ENCODE data around the gene WDR37. TPM values are rescaled to one million over a fixed set of nuclear protein-coding genes. Genes with fewer than 3 reads are reported as not detected.
"Not testable (repeated sequence)": the region's sequence is repeated elsewhere in the genome, so short reads cannot be mapped to it uniquely, and the experiment has no call there.

Gene WDR37
- polyA plus RNA-seq, 3 donors: 7.1 to 33.6 (median 8.6) TPM

DNA sequence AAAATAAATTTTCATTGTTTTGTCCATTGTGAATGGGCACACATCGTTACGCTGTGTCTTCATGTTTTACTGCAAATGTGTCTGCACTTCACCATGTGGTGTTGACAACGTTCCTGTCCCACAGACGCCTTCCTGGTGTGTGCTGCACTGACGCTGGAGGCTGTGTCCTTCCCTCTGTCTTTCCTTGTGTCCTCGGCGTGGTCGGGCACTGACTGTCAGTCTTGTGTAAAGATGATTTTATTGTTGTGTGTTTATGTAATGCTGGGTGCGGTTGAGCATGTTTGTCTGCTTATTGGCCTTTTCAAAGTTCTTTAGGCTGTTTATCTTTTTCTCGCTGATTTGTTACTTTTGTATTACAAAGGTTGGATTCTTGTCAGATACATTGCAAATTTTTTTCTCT lies 48.6 kb upstream of the WDR37 start:
- Histone ChIP-seq H3K36me3 (replicated peaks in 1 of 2; ENCODE audit: control insufficient read depth in 1 of 2, insufficient read depth in 2 of 2, low read length in 2 of 2) (peaks cover 97 to 100% of the 10 kb centered on the region in 2 donors), H3K4me1 (ENCODE audit: control insufficient read depth in 1 of 2, insufficient read depth in 2 of 2, low read length in 2 of 2) (no peaks in the 10 kb centered on the region), H3K9me3 (replicated peaks in 1 of 2; ENCODE audit: control insufficient read depth in 1 of 2, insufficient read depth in 1 of 2, low read length in 2 of 2) (peaks cover 0 to under 1% of the 10 kb centered on the region in 2 donors), H3K27me3 (ENCODE audit: control insufficient read depth in 2 of 2, insufficient read depth in 2 of 2, low read length in 2 of 2) (no peaks in the 10 kb centered on the region), H3K9ac (ENCODE audit: insufficient read depth, low read length, poor library complexity, severe bottlenecking) (no peak overlapping the region), H4K20me1 (ENCODE audit: insufficient read depth, low read length) (peaks cover 16% of the 10 kb centered on the region), H3K4me3 (replicated peaks in 1 of 3; ENCODE audit: low read depth in 2 of 3, low read length in 3 of 3) (no peak overlapping the region), H3K79me2 (ENCODE audit: insufficient read depth, low read length) (peaks cover 8% of the 10 kb centered on the region), H3K27ac (ENCODE audit: low read depth in 1 of 2, low read length in 2 of 2) (no peak overlapping the region), H2AFZ (ENCODE audit: insufficient read depth, low read depth, low read length, poor library complexity, severe bottlenecking) (no peak overlapping the region), H3K4me2 (replicated peaks; ENCODE audit: extremely low read depth, low read length, poor library complexity, severe bottlenecking) (no peak overlapping the region)
- intact Hi-C loops (cut with micrococcal nuclease): no loop called here
- TF ChIP-seq, protein P1, sequence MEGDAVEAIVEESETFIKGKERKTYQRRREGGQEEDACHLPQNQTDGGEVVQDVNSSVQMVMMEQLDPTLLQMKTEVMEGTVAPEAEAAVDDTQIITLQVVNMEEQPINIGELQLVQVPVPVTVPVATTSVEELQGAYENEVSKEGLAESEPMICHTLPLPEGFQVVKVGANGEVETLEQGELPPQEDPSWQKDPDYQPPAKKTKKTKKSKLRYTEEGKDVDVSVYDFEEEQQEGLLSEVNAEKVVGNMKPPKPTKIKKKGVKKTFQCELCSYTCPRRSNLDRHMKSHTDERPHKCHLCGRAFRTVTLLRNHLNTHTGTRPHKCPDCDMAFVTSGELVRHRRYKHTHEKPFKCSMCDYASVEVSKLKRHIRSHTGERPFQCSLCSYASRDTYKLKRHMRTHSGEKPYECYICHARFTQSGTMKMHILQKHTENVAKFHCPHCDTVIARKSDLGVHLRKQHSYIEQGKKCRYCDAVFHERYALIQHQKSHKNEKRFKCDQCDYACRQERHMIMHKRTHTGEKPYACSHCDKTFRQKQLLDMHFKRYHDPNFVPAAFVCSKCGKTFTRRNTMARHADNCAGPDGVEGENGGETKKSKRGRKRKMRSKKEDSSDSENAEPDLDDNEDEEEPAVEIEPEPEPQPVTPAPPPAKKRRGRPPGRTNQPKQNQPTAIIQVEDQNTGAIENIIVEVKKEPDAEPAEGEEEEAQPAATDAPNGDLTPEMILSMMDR (IDR thresholded peaks at IDR 0.05): no peak
- Mint-ChIP-seq H3K4me3 (no peak overlapping the region), H3K27ac (peak overlapping the region in 1 of 7 donors; percentile 81), H3K4me1 (no peaks in the 10 kb centered on the region), H3K36me3 (peaks cover 91 to 98% of the 10 kb centered on the region in 2 donors), H3K9me3 (peaks cover 0 to 4% (median 2%) of the 10 kb centered on the region in 7 donors), H3K27me3 (ENCODE audit: low read depth in 3 of 3) (no peaks in the 10 kb centered on the region)
- WGBS (ENCODE audit: insufficient coverage): 95% methylated on average over 5 of the region's 10 CpGs
- DNase-seq: no peak

DNA sequence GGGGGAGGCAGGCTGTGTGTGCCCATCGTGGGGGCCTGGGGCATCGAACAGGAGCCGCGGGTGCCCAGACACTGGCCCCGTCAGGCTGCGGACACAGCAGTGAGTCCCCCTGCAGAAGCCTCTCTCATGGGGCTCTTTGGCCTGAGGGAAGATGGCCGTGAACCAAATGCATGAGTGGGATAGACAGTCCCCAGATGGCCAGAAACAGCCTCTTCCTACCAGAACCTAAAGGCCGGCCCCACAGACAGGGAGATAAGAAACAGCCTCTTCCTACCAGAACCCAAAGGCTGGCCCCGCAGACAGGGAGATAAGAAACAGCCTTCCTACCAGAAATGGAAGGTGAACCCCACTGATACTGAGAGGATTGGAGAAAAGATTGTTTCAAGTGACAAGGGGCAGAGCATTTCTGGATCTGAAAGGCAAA lies 47.1 kb upstream of the WDR37 start:
- H3K36me3 ChIP-seq (replicated peaks in 1 of 2; ENCODE audit: control insufficient read depth in 1 of 2, insufficient read depth in 2 of 2, low read length in 2 of 2): peaks cover 91 to 100% of the 10 kb centered on the region in 2 donors
- H3K27ac Mint-ChIP-seq: no peak overlapping the region
- peaks cover 88 to 97% of the 10 kb centered on the region in 2 donors for H3K36me3 Mint-ChIP-seq

DNA sequence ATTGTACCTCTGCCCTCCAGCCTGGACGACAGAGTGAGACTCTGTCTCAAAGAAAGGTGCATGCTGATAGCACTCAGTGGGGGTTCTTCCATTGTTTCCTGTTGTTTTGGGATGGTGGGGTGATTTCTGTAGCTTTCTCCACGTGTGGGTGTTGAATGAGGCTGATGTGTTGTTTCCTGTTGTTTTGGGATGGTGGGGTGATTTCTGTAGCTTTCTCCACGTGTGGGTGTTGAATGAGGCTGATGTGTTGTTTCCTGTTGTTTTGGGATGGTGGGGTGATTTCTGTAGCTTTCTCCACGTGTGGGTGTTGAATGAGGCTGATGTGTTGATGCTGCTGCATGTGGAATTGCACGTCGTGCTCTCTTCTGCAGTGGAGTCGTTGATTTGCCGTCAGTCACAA lies 46.2 kb upstream of the WDR37 start:
- H3K36me3 Mint-ChIP-seq: peaks cover 87 to 97% of the 10 kb centered on the region in 2 donors
- H3K27me3 ChIP-seq (ENCODE audit: control insufficient read depth in 2 of 2, insufficient read depth in 2 of 2, low read length in 2 of 2); H3K79me2 ChIP-seq (ENCODE audit: insufficient read depth, low read length); DNase-seq; H2AFZ ChIP-seq (ENCODE audit: insufficient read depth, low read depth, low read length, poor library complexity, severe bottlenecking); H3K4me3 Mint-ChIP-seq; H4K20me1 ChIP-seq (ENCODE audit: insufficient read depth, low read length); H3K27ac Mint-ChIP-seq; H3K4me2 ChIP-seq (replicated peaks; ENCODE audit: extremely low read depth, low read length, poor library complexity, severe bottlenecking); intact Hi-C loops (cut with micrococcal nuclease); H3K9ac ChIP-seq (ENCODE audit: insufficient read depth, low read length, poor library complexity, severe bottlenecking); H3K9me3 ChIP-seq (replicated peaks in 1 of 2; ENCODE audit: control insufficient read depth in 1 of 2, insufficient read depth in 1 of 2, low read length in 2 of 2); H3K9me3 Mint-ChIP-seq; H3K4me1 Mint-ChIP-seq; H3K27me3 Mint-ChIP-seq (ENCODE audit: low read depth in 3 of 3); H3K4me1 ChIP-seq (ENCODE audit: control insufficient read depth in 1 of 2, insufficient read depth in 2 of 2, low read length in 2 of 2); H3K4me3 ChIP-seq (replicated peaks in 1 of 3; ENCODE audit: low read depth in 2 of 3, low read length in 3 of 3); H3K27ac ChIP-seq (ENCODE audit: low read depth in 1 of 2, low read length in 2 of 2): not testable (repeated sequence)
- peaks cover 90 to 100% of the 10 kb centered on the region in 2 donors for H3K36me3 ChIP-seq (replicated peaks in 1 of 2; ENCODE audit: control insufficient read depth in 1 of 2, insufficient read depth in 2 of 2, low read length in 2 of 2)
- WGBS (ENCODE audit: insufficient coverage): 86% methylated on average over 1 of the region's 8 CpGs

More for the DNA sequence above, 47.1 kb upstream of the WDR37 start:
- no peak overlapping the region for H3K4me3 Mint-ChIP-seq
- no peak overlapping the region for H3K27ac ChIP-seq (ENCODE audit: low read depth in 1 of 2, low read length in 2 of 2)
- peaks cover 3% of the 10 kb centered on the region for H3K79me2 ChIP-seq (ENCODE audit: insufficient read depth, low read length)
- WGBS (ENCODE audit: insufficient coverage): 93% methylated on average over 6 of the region's 9 CpGs
- DNase-seq: no peak
- no peaks in the 10 kb centered on the region for H3K27me3 Mint-ChIP-seq (ENCODE audit: low read depth in 3 of 3)
- H4K20me1 ChIP-seq (ENCODE audit: insufficient read depth, low read length): peaks cover 4% of the 10 kb centered on the region
- no peak overlapping the region for H3K9ac ChIP-seq (ENCODE audit: insufficient read depth, low read length, poor library complexity, severe bottlenecking)
- H3K4me1 Mint-ChIP-seq: no peaks in the 10 kb centered on the region
- no peaks in the 10 kb centered on the region for H3K27me3 ChIP-seq (ENCODE audit: control insufficient read depth in 2 of 2, insufficient read depth in 2 of 2, low read length in 2 of 2)
- intact Hi-C loops (cut with micrococcal nuclease): no loop called here
- no peaks in the 10 kb centered on the region for H3K9me3 Mint-ChIP-seq
- H3K4me2 ChIP-seq (replicated peaks; ENCODE audit: extremely low read depth, low read length, poor library complexity, severe bottlenecking): no peak overlapping the region
- TF ChIP-seq, protein P1 (IDR thresholded peaks at IDR 0.05): no peak
- H3K4me3 ChIP-seq (replicated peaks in 1 of 3; ENCODE audit: low read depth in 2 of 3, low read length in 3 of 3): no peak overlapping the region
- H2AFZ ChIP-seq (ENCODE audit: insufficient read depth, low read depth, low read length, poor library complexity, severe bottlenecking): no peak overlapping the region
- no peaks in the 10 kb centered on the region for H3K4me1 ChIP-seq (ENCODE audit: control insufficient read depth in 1 of 2, insufficient read depth in 2 of 2, low read length in 2 of 2)
- no peaks in the 10 kb centered on the region for H3K9me3 ChIP-seq (replicated peaks in 1 of 2; ENCODE audit: control insufficient read depth in 1 of 2, insufficient read depth in 1 of 2, low read length in 2 of 2)
